ENCODE data around the gene BBS1. TPM values are rescaled to one million over a fixed set of nuclear protein-coding genes. Genes with fewer than 3 reads are reported as not detected.
A peak's percentile ranks its signal among the peaks of the same experiment; 100 is the strongest.
"Not testable (repeated sequence)": the region's sequence is repeated elsewhere in the genome, so short reads cannot be mapped to it uniquely, and the experiment has no call there.

BBS1 gene
- total RNA-seq, 2 experiments from 2014 or later = 11.1 to 13.2 TPM

GRCh38 chr11:66531841-66532240, 21.4 kb downstream of the BBS1 start:
- Mint-ChIP-seq H3K4me1 (ENCODE audit: low read depth) (peaks cover 2% of the 10 kb centered on the region), H3K27me3 (no peaks in the 10 kb centered on the region), H3K9me3 (no peaks in the 10 kb centered on the region), H3K27ac (no peak overlapping the region), H3K36me3 (peaks cover 11% of the 10 kb centered on the region), H3K4me3 (no peak overlapping the region)
- DNase-seq = no peak
- ChIA-PET CTCF (no interaction called here), POLR2A (no interaction called here)
- intact Hi-C loops (cut with micrococcal nuclease) = no loop called here

DNA sequence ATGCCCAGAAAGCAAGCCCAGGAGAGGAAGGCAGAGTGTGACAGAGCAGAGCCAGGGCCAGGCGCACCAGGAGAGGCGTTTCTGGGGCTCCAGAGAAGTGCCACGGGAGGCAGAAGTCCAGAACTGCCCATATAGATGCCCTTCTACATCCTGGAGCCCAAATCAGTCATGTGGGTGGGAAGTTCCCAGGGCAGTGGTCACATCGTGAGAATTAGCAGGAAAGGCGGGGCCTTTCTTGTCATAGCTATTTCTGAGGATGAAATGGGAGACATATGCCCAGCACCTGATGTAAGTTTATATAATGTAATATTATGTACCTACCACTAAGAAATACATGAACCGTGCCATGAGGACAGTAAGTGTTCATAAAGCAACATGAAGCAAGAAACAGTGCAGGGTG, 22.3 kb downstream of the BBS1 start:
- Mint-ChIP-seq H3K27ac (no peak overlapping the region), H3K27me3 (no peaks in the 10 kb centered on the region), H3K4me1 (ENCODE audit: low read depth) (peaks cover 2% of the 10 kb centered on the region), H3K9me3 (no peaks in the 10 kb centered on the region), H3K36me3 (peaks cover 9% of the 10 kb centered on the region), H3K4me3 (no peak overlapping the region)
- intact Hi-C loops (cut with micrococcal nuclease) = no loop called here
- POLR2A ChIA-PET = no interaction called here
- CTCF ChIA-PET = interaction anchor here (1.0 kb wide), 1 partner anchor 124 kb away, joined by 3 read pairs; no protein-coding TSS in a partner anchor
- no peak for DNase-seq

DNA sequence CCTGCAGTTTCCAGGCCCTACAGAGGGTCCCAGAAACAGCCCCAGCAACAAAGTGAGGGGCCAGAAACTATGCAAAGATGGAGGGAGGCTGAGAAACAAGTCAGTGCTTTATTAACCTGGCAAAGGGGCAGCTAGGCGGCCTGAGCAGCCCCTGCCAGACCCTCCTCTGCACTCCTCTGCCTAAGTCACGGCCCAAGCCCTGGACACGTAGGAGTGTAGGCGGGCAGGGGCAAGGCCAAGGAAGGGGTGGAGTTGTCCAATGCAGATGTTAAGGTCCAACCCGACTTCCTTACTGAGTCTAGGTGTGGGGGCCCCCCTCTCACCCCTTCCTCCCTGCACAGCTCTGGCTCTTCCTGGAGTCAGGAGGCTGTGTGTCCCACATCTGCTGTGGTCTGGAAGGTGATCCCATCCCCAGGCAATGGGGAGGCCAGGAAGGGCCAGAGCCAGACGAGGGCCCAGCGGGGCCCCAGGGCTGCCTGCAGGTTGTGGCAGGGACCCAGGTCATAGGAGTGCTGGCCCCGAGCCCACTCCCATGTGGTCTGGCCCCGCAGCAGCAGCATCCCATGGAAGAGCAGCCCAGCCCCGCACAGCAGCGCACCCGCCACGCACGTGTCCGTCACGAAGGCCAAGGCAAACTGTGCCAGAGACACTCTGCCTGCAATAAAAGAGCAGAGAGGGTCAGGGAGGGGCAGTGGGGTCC, 28.9 kb downstream of the BBS1 start:
- ChIA-PET POLR2A (no interaction called here), CTCF (no interaction called here)
- no peaks in the 10 kb centered on the region for H3K27me3 Mint-ChIP-seq
- no peaks in the 10 kb centered on the region for H3K9me3 Mint-ChIP-seq
- DNase-seq = no peak
- peaks cover 9% of the 10 kb centered on the region for H3K4me1 Mint-ChIP-seq (ENCODE audit: low read depth)
- no peak overlapping the region for H3K27ac Mint-ChIP-seq
- intact Hi-C loops (cut with micrococcal nuclease) = no loop called here
- H3K36me3 Mint-ChIP-seq = peaks cover 8% of the 10 kb centered on the region
- no peak overlapping the region for H3K4me3 Mint-ChIP-seq

DNA sequence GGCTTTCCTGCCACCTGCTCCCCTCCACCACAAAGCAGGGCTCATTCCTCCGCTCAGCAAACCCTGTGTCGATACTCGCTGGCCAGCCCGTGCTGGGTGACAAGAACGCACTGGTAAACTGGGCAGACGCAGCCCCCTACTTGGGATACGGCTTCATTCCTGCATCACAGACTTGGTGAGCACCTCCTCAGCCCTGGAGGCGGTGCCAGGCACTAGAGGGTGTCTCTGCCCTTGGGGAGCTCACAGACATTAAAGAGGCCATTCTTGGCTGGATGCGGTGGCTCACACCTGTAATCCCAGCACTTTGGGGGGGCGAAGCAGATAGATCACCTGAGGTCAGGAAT, 29.4 kb downstream of the BBS1 start:
- Mint-ChIP-seq H3K4me3 (no peak overlapping the region), H3K27ac (no peak overlapping the region), H3K27me3 (no peaks in the 10 kb centered on the region), H3K9me3 (no peaks in the 10 kb centered on the region), H3K4me1 (ENCODE audit: low read depth) (peaks cover 11% of the 10 kb centered on the region), H3K36me3 (peaks cover 8% of the 10 kb centered on the region)
- no peak for DNase-seq
- POLR2A ChIA-PET = no interaction called here
- intact Hi-C loops (cut with micrococcal nuclease) = no loop called here
- CTCF ChIA-PET = no interaction called here

GRCh38 chr11:66540598-66540997, 30.2 kb downstream of the BBS1 start:
- H3K27ac Mint-ChIP-seq = not testable (repeated sequence)

DNA sequence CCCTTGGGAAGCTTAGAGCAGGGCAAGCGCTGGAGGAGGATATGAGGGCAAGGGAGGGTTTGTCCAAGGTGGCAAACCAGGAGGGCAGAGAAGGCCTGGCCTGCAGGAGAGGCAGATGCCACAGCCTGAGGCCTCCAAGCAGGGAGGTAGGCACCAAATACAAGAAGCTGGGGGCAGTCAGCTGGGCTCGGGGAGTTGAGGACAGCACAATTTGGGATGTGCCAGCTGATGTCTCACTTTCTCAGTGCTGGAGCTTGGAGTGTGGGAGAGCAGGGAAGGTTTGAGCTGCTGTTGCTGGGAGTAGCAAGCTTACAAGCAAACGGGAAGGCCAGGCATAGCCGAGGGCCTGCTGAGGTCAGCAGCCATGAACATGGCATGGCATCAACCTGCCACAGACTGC, 31.5 kb downstream of the BBS1 start:
- no peak overlapping the region for H3K27ac Mint-ChIP-seq
- no peak for DNase-seq
- H3K4me1 Mint-ChIP-seq (ENCODE audit: low read depth) = peaks cover 14% of the 10 kb centered on the region
- ChIA-PET POLR2A (interaction anchor here (0.9 kb wide), 1 partner anchor 31 kb away, joined by 3 read pairs; no protein-coding TSS in a partner anchor), CTCF (no interaction called here)
- H3K36me3 Mint-ChIP-seq = peaks cover 3% of the 10 kb centered on the region
- no peaks in the 10 kb centered on the region for H3K27me3 Mint-ChIP-seq
- no peaks in the 10 kb centered on the region for H3K9me3 Mint-ChIP-seq
- no peak overlapping the region for H3K4me3 Mint-ChIP-seq
- intact Hi-C loops (cut with micrococcal nuclease) = no loop called here

More at GRCh38 chr11:66540598-66540997, 30.2 kb downstream of the BBS1 start:
- H3K4me3 Mint-ChIP-seq; DNase-seq; H3K27me3 Mint-ChIP-seq; intact Hi-C loops (cut with micrococcal nuclease); H3K36me3 Mint-ChIP-seq; POLR2A ChIA-PET; H3K9me3 Mint-ChIP-seq: not testable (repeated sequence)
- peaks cover 14% of the 10 kb centered on the region for H3K4me1 Mint-ChIP-seq (ENCODE audit: low read depth)
- CTCF ChIA-PET = interaction anchor here (0.6 kb wide), 1 partner anchor 152 kb away, joined by 3 read pairs; no protein-coding TSS in a partner anchor

- no peak for DNase-seq
- Mint-ChIP-seq H3K27me3 (no peaks in the 10 kb centered on the region), H3K27ac (peak overlapping the region; percentile 0), H3K9me3 (no peaks in the 10 kb centered on the region), H3K36me3 (peaks cover 3% of the 10 kb centered on the region), H3K4me3 (no peak overlapping the region), H3K4me1 (ENCODE audit: low read depth) (peaks cover 14% of the 10 kb centered on the region)
- CTCF ChIA-PET = interaction anchor here (0.6 to 4.6 kb wide), 2 partner anchors 136 to 401 kb away, joined by 3 to 44 read pairs; partner anchors contain the start of gene RBM4B
- POLR2A ChIA-PET = interaction anchor here (0.9 kb wide), 1 partner anchor 32 kb away, joined by 3 read pairs; no protein-coding TSS in a partner anchor
- intact Hi-C loops (cut with micrococcal nuclease) = no loop called here
Measured at GRCh38 chr11:66542362-66542761, 31.9 kb downstream of the BBS1 start.

DNA sequence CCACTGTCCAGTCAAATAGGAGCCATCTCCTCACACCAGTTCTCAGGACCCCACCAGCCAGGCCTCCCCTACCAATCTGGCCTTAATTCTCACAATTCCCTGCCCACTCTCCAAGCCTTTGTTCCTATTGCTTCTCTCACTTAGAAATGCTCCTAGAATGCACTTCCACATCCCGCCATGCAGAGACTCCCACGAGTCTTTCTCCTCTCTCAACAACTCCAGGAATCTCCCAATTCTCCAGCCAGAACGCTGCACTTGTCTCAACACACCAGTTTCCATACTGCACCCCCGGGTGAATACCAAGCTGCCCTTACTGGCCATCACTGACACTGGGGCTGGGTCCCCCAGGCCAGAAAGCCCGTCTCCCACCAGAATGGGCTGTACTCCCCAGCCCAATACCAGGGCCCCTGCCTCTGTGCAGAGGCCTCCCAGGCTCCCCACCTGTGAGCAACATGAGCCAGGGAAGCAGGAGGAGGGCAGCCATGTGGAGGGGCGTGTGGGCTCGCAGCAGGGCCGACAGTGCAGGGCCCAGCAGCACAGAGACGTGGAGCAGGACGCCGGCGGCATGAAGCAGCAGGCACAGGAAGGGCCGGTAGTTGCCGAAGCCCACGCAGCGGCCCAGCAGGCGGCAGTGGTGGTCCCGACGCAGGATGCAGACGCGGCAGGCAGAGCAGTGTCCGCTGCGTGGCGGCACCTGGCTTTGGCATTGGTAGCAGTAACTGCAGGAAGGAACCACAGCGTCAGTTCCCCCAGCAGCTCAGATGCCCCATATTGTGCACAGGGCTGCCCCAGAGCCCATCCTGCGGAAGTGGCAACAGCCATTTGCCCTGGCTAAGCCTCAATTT, 33.0 kb downstream of the BBS1 start:
- H3K27me3 Mint-ChIP-seq = no peaks in the 10 kb centered on the region
- DNase-seq = peak; percentile 77
- peak overlapping the region; percentile 64 for H3K4me3 Mint-ChIP-seq
- CTCF ChIA-PET = interaction anchor here (0.6 to 4.6 kb wide), 2 partner anchors 134 to 400 kb away, joined by 3 to 44 read pairs; partner anchors contain the start of gene RBM4B
- no peaks in the 10 kb centered on the region for H3K9me3 Mint-ChIP-seq
- H3K4me1 Mint-ChIP-seq (ENCODE audit: low read depth) = peaks cover 14% of the 10 kb centered on the region
- peaks cover 3% of the 10 kb centered on the region for H3K36me3 Mint-ChIP-seq
- intact Hi-C loops (cut with micrococcal nuclease) = no loop called here
- H3K27ac Mint-ChIP-seq = peak overlapping the region; percentile 80
- POLR2A ChIA-PET = no interaction called here

- not testable (repeated sequence) for H3K27me3 Mint-ChIP-seq, H3K9me3 Mint-ChIP-seq, DNase-seq, H3K36me3 Mint-ChIP-seq
- ChIA-PET CTCF (interaction anchor here (0.7 to 4.6 kb wide), 2 partner anchors 34 to 133 kb away, joined by 3 to 44 read pairs; partner anchors contain the start of gene RBM4B), POLR2A (interaction anchor here (0.6 to 2.2 kb wide), 4 partner anchors 71 to 172 kb away, joined by 3 to 16 read pairs (median 13); partner anchors contain the start of genes RBM14, RBM4 and RBM4B)
- H3K27ac Mint-ChIP-seq = peak overlapping the region; percentile 74
- intact Hi-C loops (cut with micrococcal nuclease) = loop anchor here (5.0 kb wide), 1 partner anchor 297 kb away; the partner anchor contains the start of gene RCE1
- H3K4me3 Mint-ChIP-seq = peak overlapping the region; percentile 80
- peaks cover 14% of the 10 kb centered on the region for H3K4me1 Mint-ChIP-seq (ENCODE audit: low read depth)
Measured at GRCh38 chr11:66544952-66545351, 34.5 kb downstream of the BBS1 start.

DNA sequence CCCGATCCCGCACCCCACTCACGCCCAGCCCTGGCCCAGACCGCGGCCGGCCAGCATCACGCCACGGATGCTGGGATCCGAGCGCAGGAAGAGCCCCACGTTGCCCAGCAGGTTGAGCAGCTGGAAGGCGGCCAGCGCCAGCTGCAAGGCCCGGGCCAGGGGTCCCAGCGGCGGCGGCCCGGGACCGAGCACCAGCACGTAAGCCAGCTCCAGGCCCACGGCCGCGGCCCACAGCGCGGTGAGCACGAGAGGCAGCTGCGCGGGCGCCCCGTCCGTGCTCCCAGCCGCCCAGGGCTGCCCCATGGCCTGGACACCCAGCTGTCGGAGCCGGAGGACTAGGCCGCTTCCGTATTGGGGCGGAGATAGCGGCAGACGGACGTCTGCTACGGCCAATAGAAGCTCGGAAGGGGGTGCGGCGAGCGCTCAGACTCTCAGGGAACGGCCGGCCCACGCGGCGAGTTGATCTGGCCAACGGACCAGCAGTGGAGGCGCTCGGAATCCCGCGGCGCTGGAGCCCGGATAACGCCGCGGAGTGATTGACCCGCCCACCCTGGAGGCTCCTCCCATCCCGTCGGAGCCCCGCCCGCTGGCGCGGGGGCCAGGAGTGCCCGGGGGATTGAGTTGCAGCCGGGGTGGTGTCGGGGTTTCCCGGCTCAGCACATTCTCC, 35.4 kb downstream of the BBS1 start, which contains the start of gene ZDHHC24:
ZDHHC24 (minus strand) TSS at position 348 of the 667 bp plus-strand sequence; CDS start at position 303, 45 bp downstream.
- Mint-ChIP-seq H3K4me3 (peak within 1 kb of the TSS; percentile 80), H3K27me3 (no peaks in the 10 kb centered on the region)

DNA sequence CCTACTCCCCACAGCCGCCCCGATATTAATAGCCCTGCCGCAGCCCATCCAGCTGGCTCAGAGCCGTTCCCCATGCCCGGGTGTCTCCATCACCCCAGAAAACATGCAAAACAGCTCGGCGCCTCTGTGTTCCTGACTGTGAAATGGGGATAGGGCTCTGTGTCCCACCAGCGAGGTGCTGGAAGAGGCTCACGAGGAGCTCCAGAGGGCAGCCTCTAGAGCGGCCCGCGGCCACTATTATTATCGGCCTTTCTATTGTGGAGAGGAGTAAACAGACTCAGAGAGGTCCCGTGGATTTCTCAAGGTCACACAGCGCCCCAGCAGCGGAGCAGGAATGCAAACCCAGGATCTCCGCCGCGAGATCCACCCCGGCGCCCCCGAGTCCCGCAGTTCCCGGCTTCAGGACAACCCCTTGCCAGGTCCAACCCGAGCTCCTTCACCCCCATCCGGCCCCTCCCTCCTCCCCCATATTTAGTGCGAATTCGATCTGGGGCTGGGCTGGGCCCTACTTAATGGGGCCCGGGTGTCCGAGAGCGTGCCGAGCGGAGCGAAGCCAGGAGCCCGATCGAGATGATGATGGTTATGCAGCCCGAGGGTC, 36.0 kb downstream of the BBS1 start, which contains the start of gene ACTN3:
ACTN3 (plus strand) TSS at position 536 of the 598 bp plus-strand sequence; CDS start at position 571, 35 bp downstream.
- peaks cover 14% of the 10 kb centered on the region for H3K4me1 Mint-ChIP-seq (ENCODE audit: low read depth)
- intact Hi-C loops (cut with micrococcal nuclease) = loop anchor here (1.0 to 5.0 kb wide), 6 partner anchors 46 to 296 kb away; partner anchors contain the start of genes CCDC87, CCS, DPP3 and RBM14
- H3K27me3 Mint-ChIP-seq = no peaks in the 10 kb centered on the region
- CTCF ChIA-PET = interaction anchor here (1.0 to 4.6 kb wide), 5 partner anchors 8 to 131 kb away, joined by 3 to 44 read pairs (median 5); partner anchors contain the start of genes CCDC87, CCS and RBM4B
- no peak within 1 kb of the TSS for H3K27ac Mint-ChIP-seq
- H3K36me3 Mint-ChIP-seq = peaks cover 3% of the 10 kb centered on the region
- POLR2A ChIA-PET = interaction anchor here (0.7 to 2.2 kb wide), 13 partner anchors 9 to 309 kb away, joined by 3 to 16 read pairs (median 4); partner anchors contain the start of genes BBS1, CCDC87, DPP3 and PELI3
- peak; percentile 20 for DNase-seq
- peak within 1 kb of the TSS; percentile 80 for H3K4me3 Mint-ChIP-seq
- H3K9me3 Mint-ChIP-seq = no peaks in the 10 kb centered on the region

More for the DNA sequence above, 35.4 kb downstream of the BBS1 start, which contains the start of gene ZDHHC24:
- intact Hi-C loops (cut with micrococcal nuclease) = loop anchor here (1.0 to 5.0 kb wide), 6 partner anchors 47 to 296 kb away; partner anchors contain the start of genes CCDC87, CCS, DPP3 and RBM14
- CTCF ChIA-PET = interaction anchor here (0.7 to 4.6 kb wide), 6 partner anchors 9 to 132 kb away, joined by 3 to 44 read pairs (median 4); partner anchors contain the start of genes CCDC87, CCS and RBM4B
- H3K27ac Mint-ChIP-seq = peak within 1 kb of the TSS; percentile 74
- H3K9me3 Mint-ChIP-seq = no peaks in the 10 kb centered on the region
- H3K36me3 Mint-ChIP-seq = peaks cover 3% of the 10 kb centered on the region
- H3K4me1 Mint-ChIP-seq (ENCODE audit: low read depth) = peaks cover 14% of the 10 kb centered on the region
- POLR2A ChIA-PET = interaction anchor here (0.7 to 2.2 kb wide), 13 partner anchors 8 to 310 kb away, joined by 3 to 16 read pairs (median 4); partner anchors contain the start of genes BBS1, CCDC87, DPP3 and PELI3
- DNase-seq = peak; percentile 96

Data from activated CD4-positive, alpha-beta memory T cell treated with anti-CD3 and anti-CD28 coated beads for 36 hours (primary cell).